Heart right ventricle (tissue), 16 donors: ENCODE results near the gene SPATA33. TPM values are rescaled to one million over a fixed set of nuclear protein-coding genes. Genes with fewer than 3 reads are reported as not detected.

ENCODE experiments used
- ATAC-seq, 8 donors: fragments of 200-7000 bp; cut with Tn5 transposase; one replicate each; pipeline ENCODE4 v1.9.1; 2020; ENCODE audit warnings: mild to moderate bottlenecking in 8 of 8, moderate library complexity in 8 of 8, moderate number of reproducible peaks in 1 of 8
- DNase-seq, 2 donors: peaks; one replicate each; pipeline ENCODE4 v3.0.0-alpha.2; 2020
- H3K27ac ChIP-seq, 10 donors: fragments of 200-600 bp; sonication (generic) in 2 of 10; one replicate each; pipeline versions ENCODE4 v1.5.0 to v1.8.0; 2020 to 2022; ENCODE audit warnings: mild to moderate bottlenecking in 3 of 10
- H3K27me3 ChIP-seq, 7 donors: fragments of 200-600 bp; one replicate each; pipeline ENCODE4 v1.8.0; 2021 to 2022; ENCODE audit warnings: mild to moderate bottlenecking in 2 of 7
- H3K36me3 ChIP-seq, 9 donors: fragments of 200-600 bp; sonication (generic) in 1 of 9; one replicate each; pipeline versions ENCODE4 v1.5.0 to v1.8.0; 2020 to 2022; ENCODE audit warnings: mild to moderate bottlenecking in 2 of 9
- H3K4me1 ChIP-seq, 9 donors: fragments of 200-600 bp; sonication (generic) in 1 of 9; one replicate each; pipeline versions ENCODE4 v1.5.0 to v1.8.0; 2020 to 2022; ENCODE audit warnings: mild to moderate bottlenecking in 4 of 9
- H3K4me3 ChIP-seq, 10 donors: fragments of 200-600 bp; sonication (generic) in 2 of 10; one replicate each; pipeline versions ENCODE4 v1.5.0 to v1.8.0; 2020 to 2022; ENCODE audit warnings: mild to moderate bottlenecking in 7 of 10, moderate library complexity in 2 of 10
- H3K9me3 ChIP-seq, 11 donors: fragments of 200-600 bp in 10 of 11; sonication (generic) in 2 of 11; one replicate each; pipeline versions ENCODE4 v1.5.0 to v1.8.0; 2013 to 2022; ENCODE audit warnings: mild to moderate bottlenecking in 2 of 11, control low read depth in 1 of 11, moderate library complexity in 1 of 11
- CTCF ChIP-seq, 9 donors: fragments of 200-600 bp; sonication (generic) in 2 of 9; IDR thresholded peaks; one replicate each; pipeline versions ENCODE4 v1.5.0 to v1.8.0; 2021 to 2022; ENCODE audit warnings: antibody characterized with exemption in 9 of 9, mild to moderate bottlenecking in 5 of 9, moderate library complexity in 1 of 9
- WGBS, 2 donors: extraction: QIAGEN DNeasy Blood & Tissue Kit; methylation state at CpG; one replicate each; pipeline ENCODE4 v1.1.7; 2013; ENCODE audit warnings: inconsistent platforms in 1 of 2; 5-methylcytosine and 5-hydroxymethylcytosine counted together
- intact Hi-C, 10 donors: fragments of 100-400 bp; cut with DNase I; formaldehyde crosslinking; loops; one replicate each; pipeline versions ENCODE4 v1.11.1 to v1.14.2; 2022
- long read RNA-seq, 3 donors: library from polyadenylated mRNA; unstranded; transcript quantifications; one replicate each; pipeline ENCODE4 v2.0.0, GENCODE V29; 2020 to 2021
- polyA plus RNA-seq, 2 donors: library from polyadenylated mRNA; stranded (reverse); fragments of 200-250 nt; gene quantifications; one replicate each; pipeline ENCODE4 v1.2.3, GENCODE V29; 2013
- total RNA-seq, 10 donors: library from RNA; stranded (reverse); fragmentation: NEBNext Ultra II Directional in 3 of 10; extraction: Animal tissue kit (Norgen Biotek cat#: 25700) in 3 of 10; gene quantifications; one replicate each; pipeline versions ENCODE4 v1.2.1 to v1.2.4, GENCODE V29; 2021 to 2023
- donor health status: Arrhythmogenic right ventricular cardiomyopathy.
- donor health status: ischemic (EF 13 %, LVEDD 7.1; RV severe dilation, severe dysfunction).
- donor health status: healthy with polysubstance abuse.
- donor health status: DM: no; HTN: yes; CAD: no.
- donor health status: DM: no; HTN: no; CAD: no.
- donor health status: ischemic (EF 25% LVEDD 6.9; RV normal size, moderate dysfunction).
- donor health status: ischemic (EF 25% LVEDD 5.7; RV mildly dilated, moderate dysfunction).
- donor health status: healthy.
- donor health status: DM: yes; HTN: yes; CAD: no.
- donor health status: Ischemic cardiomyopathy.
- donor health status: ischemic (EF 35%, LVEDD 5.7; RV mildly dilated, moderate dysfunction).
- donor health status: nonischemic (EF 11% LVEDD 7.7; RV severe dilation, severe dysfunction).
- donor health status: DM: yes; HTN: yes; CAD: no.
- donor health status: PGD.
- donor health status: ischemic (EF 29% LVEDD 5.4; RV normal size, mild dysfunction).
- donor health status: nonischemic (EF 23%, LVEDD 6.1; RV moderate dilation, normal function).

The SPATA33 gene
- total RNA-seq: 1 to 10 TPM in 9 of 10 donors, under 1 TPM in 1; 0.76 to 4.6 (median 2.4) TPM
- 1 to 10 TPM; 4.1 TPM for polyA plus RNA-seq
- long read RNA-seq, donor 1, partial matches to known transcripts: 1 of 6 reads
- long read RNA-seq, donor 1, other reads (novel, unspliced or antisense): 2 of 6 reads
- long read RNA-seq, donor 2, partial matches to known transcripts: 2 of 3 reads
- long read RNA-seq, donor 2, other reads (novel, unspliced or antisense): 1 of 3 reads
- long read RNA-seq, donor 3, partial matches to known transcripts: 0 of 2 reads
- long read RNA-seq, donor 3, other reads (novel, unspliced or antisense): 1 of 2 reads

GRCh38 chr16:89657442-89658220, at the start of gene SPATA33, which contains the start of gene CHMP1A:
TSS of gene SPATA33 (plus strand) at chr16:89657836. CDS start at chr16:89657912, 76 bp downstream.
TSS of gene CHMP1A (minus strand) at chr16:89657708. CDS start at chr16:89657588, 120 bp downstream.
- H3K36me3 ChIP-seq: peaks cover 0 to 40% (median 0%) of the 10 kb centered on the region in 9 donors
- peak within 1 kb of the TSS; percentile 84 to 100 (median 98) for H3K4me3 ChIP-seq
- intact Hi-C loops: loop anchor here in 1 of 10 donors (10.0 kb wide), 1 partner anchor 217 kb away; the partner anchor contains the start of gene TCF25
- no peaks in the 10 kb centered on the region for H3K9me3 ChIP-seq
- no peaks in the 10 kb centered on the region for H3K27me3 ChIP-seq
- ATAC-seq: peak; percentile 95 to 98 (median 97)
- peaks cover 9 to 31% (median 20%) of the 10 kb centered on the region in 9 donors for H3K4me1 ChIP-seq
- WGBS, 2 donors: 0% methylated on average over 90 to 99 of the region's 99 CpGs
- no peak for TF ChIP-seq CTCF (IDR thresholded peaks at IDR 0.05)
- peak; percentile 90 to 93 for DNase-seq
- H3K27ac ChIP-seq: peak within 1 kb of the TSS; percentile 43 to 98 (median 90)

- no peak overlapping the region for H3K4me3 ChIP-seq
- no peak for TF ChIP-seq CTCF (IDR thresholded peaks at IDR 0.05)
- no peaks in the 10 kb centered on the region for H3K36me3 ChIP-seq
- intact Hi-C loops: no loop called here
- H3K27ac ChIP-seq: no peak overlapping the region
- no peak for DNase-seq
- no peaks in the 10 kb centered on the region for H3K9me3 ChIP-seq
- H3K27me3 ChIP-seq: peaks cover 4 to 37% (median 26%) of the 10 kb centered on the region in 7 donors
- ATAC-seq: no peak
- WGBS, 2 donors: 74 to 81% methylated on average over 32 of the region's 32 CpGs
- H3K4me1 ChIP-seq: peaks cover 0 to under 1% (median 0%) of the 10 kb centered on the region in 9 donors
Observed at GRCh38 chr16:89607937-89608740, 49.5 kb upstream of the SPATA33 start.

DNA sequence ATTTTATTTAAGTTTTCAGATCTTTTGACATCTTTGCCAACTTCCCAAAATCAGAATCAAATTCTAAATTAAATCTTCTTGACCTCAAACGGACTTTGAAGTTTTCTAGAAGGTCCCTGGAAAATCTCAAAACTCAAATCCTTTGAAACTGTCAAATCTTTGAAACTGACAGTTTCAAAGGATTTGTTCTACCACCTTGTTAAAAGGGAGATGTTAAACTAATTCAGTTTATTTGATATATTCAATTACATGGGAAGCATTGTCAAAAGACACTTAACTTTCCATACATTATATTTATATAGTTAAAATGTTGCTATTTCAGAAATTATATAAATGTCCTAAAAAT, 47.6 kb upstream of the SPATA33 start:
- Histone ChIP-seq H3K27me3 (peaks cover 8 to 39% (median 20%) of the 10 kb centered on the region in 7 donors), H3K4me1 (no peaks in the 10 kb centered on the region), H3K36me3 (no peaks in the 10 kb centered on the region), H3K9me3 (no peaks in the 10 kb centered on the region), H3K4me3 (no peak overlapping the region), H3K27ac (no peak overlapping the region)
- no peak for TF ChIP-seq CTCF (IDR thresholded peaks at IDR 0.05)
- WGBS, 2 donors: 72 to 74% methylated on average over 1 of the region's 1 CpG
- intact Hi-C loops: loop anchor here in 1 of 10 donors (1.0 kb wide), 1 partner anchor 42 kb away; no protein-coding TSS in a partner anchor
- no peak for ATAC-seq
- no peak for DNase-seq
